Measurements from ENCODE around the gene MYO9B.

Gene MYO9B

DNA sequence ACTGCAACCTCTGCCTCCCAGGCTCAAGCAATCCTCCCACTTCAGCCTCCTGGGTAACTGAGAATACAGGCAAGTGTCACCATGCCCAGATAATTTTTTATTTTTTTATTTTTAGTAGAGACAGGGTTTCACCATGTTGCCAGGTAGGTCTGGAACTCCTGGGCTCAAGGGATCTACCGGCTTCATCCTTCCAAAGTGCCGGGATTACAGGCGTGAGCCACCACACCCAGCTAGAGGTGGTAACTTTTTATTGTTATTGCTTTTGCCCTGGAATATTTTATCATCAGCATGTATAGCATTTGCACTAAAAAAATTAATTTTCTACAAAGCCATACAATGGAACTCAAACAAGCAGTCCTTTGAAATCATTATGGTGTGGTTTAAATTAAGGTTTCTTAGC is 14.4 kb upstream of the MYO9B start:
- TF ChIP-seq FOXP2 (optimal IDR thresholded peaks at IDR 0.05; ENCODE audit: borderline replicate concordance, extremely low read depth, extremely low read length, insufficient read depth) (no peak), POLR2AphosphoS5 (IDR thresholded peaks at IDR 0.05; ENCODE audit: low read depth, low read length) (no peak), TAF1 (IDR thresholded peaks at IDR 0.05; ENCODE audit: borderline replicate concordance, insufficient read depth, low read length) (no peak), SIN3A (IDR thresholded peaks at IDR 0.05; ENCODE audit: borderline replicate concordance, insufficient read depth, low read length) (no peak)
- TF ChIP-seq, protein P1, sequence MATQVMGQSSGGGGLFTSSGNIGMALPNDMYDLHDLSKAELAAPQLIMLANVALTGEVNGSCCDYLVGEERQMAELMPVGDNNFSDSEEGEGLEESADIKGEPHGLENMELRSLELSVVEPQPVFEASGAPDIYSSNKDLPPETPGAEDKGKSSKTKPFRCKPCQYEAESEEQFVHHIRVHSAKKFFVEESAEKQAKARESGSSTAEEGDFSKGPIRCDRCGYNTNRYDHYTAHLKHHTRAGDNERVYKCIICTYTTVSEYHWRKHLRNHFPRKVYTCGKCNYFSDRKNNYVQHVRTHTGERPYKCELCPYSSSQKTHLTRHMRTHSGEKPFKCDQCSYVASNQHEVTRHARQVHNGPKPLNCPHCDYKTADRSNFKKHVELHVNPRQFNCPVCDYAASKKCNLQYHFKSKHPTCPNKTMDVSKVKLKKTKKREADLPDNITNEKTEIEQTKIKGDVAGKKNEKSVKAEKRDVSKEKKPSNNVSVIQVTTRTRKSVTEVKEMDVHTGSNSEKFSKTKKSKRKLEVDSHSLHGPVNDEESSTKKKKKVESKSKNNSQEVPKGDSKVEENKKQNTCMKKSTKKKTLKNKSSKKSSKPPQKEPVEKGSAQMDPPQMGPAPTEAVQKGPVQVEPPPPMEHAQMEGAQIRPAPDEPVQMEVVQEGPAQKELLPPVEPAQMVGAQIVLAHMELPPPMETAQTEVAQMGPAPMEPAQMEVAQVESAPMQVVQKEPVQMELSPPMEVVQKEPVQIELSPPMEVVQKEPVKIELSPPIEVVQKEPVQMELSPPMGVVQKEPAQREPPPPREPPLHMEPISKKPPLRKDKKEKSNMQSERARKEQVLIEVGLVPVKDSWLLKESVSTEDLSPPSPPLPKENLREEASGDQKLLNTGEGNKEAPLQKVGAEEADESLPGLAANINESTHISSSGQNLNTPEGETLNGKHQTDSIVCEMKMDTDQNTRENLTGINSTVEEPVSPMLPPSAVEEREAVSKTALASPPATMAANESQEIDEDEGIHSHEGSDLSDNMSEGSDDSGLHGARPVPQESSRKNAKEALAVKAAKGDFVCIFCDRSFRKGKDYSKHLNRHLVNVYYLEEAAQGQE (IDR thresholded peaks at IDR 0.05; ENCODE audit: insufficient read depth in 1 of 2, low read depth in 2 of 2, low read length in 2 of 2) = no peak

DNA sequence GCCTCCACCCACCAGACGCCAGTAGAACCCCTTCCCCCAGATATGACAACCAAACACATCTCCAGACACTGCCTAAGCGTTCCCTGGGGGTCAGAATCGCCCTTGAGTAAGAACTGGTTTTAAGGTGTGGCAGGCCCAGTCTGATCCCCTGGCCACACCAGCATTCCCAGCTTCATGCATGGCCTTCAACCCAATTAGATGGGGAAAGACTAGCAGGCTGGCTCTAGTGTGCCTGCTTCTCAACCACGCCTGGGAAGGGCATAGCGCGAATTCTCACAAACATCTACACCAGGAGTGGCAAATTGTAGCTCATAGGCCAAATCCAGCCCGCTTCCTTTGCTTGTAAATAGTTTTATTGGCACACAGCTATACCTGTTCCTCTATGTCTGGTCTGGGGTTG is 13.9 kb upstream of the MYO9B start:
- no peak for TF ChIP-seq FOXP2 (optimal IDR thresholded peaks at IDR 0.05; ENCODE audit: borderline replicate concordance, extremely low read depth, extremely low read length, insufficient read depth)
- no peak for TF ChIP-seq POLR2AphosphoS5 (IDR thresholded peaks at IDR 0.05; ENCODE audit: low read depth, low read length)
- no peak for TF ChIP-seq TAF1 (IDR thresholded peaks at IDR 0.05; ENCODE audit: borderline replicate concordance, insufficient read depth, low read length)
- no peak for TF ChIP-seq SIN3A (IDR thresholded peaks at IDR 0.05; ENCODE audit: borderline replicate concordance, insufficient read depth, low read length)
- TF ChIP-seq, protein P1 (IDR thresholded peaks at IDR 0.05; ENCODE audit: insufficient read depth in 1 of 2, low read depth in 2 of 2, low read length in 2 of 2) = no peak

DNA sequence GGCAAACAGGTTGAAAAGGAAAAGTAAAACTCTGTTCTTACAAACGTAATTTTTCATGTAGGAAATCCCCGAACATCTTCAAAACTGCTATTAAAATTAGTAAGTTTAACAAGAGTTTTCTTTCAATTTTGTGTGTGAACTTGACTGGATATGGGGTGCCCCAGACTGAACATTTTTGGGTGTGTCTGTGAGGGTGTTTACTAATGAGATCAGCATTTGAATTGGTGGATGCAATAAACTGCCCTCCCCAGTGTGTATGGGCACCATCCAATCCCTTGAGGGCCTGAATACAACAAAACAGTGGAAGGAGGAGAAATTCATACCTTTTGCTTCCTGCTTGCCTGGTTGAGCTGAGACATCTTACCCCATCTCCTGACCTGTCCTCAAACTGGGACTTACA is 12.1 kb upstream of the MYO9B start:
- TF ChIP-seq POLR2AphosphoS5 (IDR thresholded peaks at IDR 0.05; ENCODE audit: low read depth, low read length) (no peak), FOXP2 (optimal IDR thresholded peaks at IDR 0.05; ENCODE audit: borderline replicate concordance, extremely low read depth, extremely low read length, insufficient read depth) (no peak), SIN3A (IDR thresholded peaks at IDR 0.05; ENCODE audit: borderline replicate concordance, insufficient read depth, low read length) (no peak), TAF1 (IDR thresholded peaks at IDR 0.05; ENCODE audit: borderline replicate concordance, insufficient read depth, low read length) (no peak)
- TF ChIP-seq, protein P1 (IDR thresholded peaks at IDR 0.05; ENCODE audit: insufficient read depth in 1 of 2, low read depth in 2 of 2, low read length in 2 of 2) = no peak

DNA sequence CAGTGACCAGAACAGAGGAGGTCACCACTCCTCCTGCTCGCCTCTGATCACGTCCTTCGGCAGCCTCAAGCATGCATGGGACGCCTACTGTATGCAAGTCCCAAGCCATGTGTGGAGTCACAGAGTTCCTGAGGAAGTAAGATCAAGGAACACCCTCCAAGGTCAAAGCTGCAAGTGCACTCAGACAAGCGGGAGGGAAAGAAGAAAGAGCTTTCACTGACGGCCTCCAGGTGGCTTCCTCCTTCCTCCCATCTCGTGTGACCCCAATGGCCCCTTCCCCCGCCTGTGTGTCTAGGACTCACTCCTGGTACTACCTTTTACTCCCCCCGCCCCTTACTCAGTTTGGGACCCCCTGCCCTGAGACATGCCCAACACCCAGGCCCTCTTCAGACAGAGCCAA is 6.4 kb upstream of the MYO9B start:
- no peak for TF ChIP-seq FOXP2 (optimal IDR thresholded peaks at IDR 0.05; ENCODE audit: borderline replicate concordance, extremely low read depth, extremely low read length, insufficient read depth)
- TF ChIP-seq SIN3A (IDR thresholded peaks at IDR 0.05; ENCODE audit: borderline replicate concordance, insufficient read depth, low read length) = no peak
- no peak for TF ChIP-seq POLR2AphosphoS5 (IDR thresholded peaks at IDR 0.05; ENCODE audit: low read depth, low read length)
- TF ChIP-seq TAF1 (IDR thresholded peaks at IDR 0.05; ENCODE audit: borderline replicate concordance, insufficient read depth, low read length) = no peak
- TF ChIP-seq, protein P1 (IDR thresholded peaks at IDR 0.05; ENCODE audit: insufficient read depth in 1 of 2, low read depth in 2 of 2, low read length in 2 of 2) = no peak

DNA sequence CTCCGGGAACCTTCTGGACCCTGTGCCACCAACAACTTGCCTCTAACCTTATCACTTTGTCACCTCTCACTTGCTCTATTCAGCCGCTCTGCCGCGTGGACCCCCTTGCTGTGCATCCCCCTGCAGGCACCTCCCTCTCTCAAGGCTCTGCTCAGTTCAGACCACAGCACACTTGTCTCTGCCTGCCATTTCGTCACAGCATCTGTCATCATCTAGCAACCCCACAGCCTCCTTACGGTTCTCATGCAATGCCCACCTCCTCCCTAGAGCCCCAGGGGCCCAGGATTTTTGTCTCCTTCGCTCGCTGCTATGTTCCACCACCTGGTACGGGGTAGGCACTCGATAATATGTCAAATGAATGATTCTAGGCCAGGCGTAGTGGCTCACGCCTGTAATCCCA is 5.2 kb upstream of the MYO9B start:
- TF ChIP-seq, protein P1 (IDR thresholded peaks at IDR 0.05; ENCODE audit: insufficient read depth in 1 of 2, low read depth in 2 of 2, low read length in 2 of 2) = no peak
- no peak for TF ChIP-seq SIN3A (IDR thresholded peaks at IDR 0.05; ENCODE audit: borderline replicate concordance, insufficient read depth, low read length)
- TF ChIP-seq POLR2AphosphoS5 (IDR thresholded peaks at IDR 0.05; ENCODE audit: low read depth, low read length) = no peak
- TF ChIP-seq TAF1 (IDR thresholded peaks at IDR 0.05; ENCODE audit: borderline replicate concordance, insufficient read depth, low read length) = no peak
- no peak for TF ChIP-seq FOXP2 (optimal IDR thresholded peaks at IDR 0.05; ENCODE audit: borderline replicate concordance, extremely low read depth, extremely low read length, insufficient read depth)
